ENCODE measurements around the gene ATF3. TPM values are rescaled to one million over a fixed set of nuclear protein-coding genes. Genes with fewer than 3 reads are reported as not detected.

ATF3 gene
- total RNA-seq, 4 donors from 2014 or later = 2.1 to 6.5 (median 3.0) TPM

- 1 to 2% methylated on average over 10 to 28 of the region's 34 CpGs for WGBS, 2 donors
- H3K9me3 ChIP-seq = no peaks in the 10 kb centered on the region
- no peaks in the 10 kb centered on the region for H3K36me3 ChIP-seq
- H3K27ac ChIP-seq = peak overlapping the region; percentile 89 to 99 (median 98)
- intact Hi-C loops (cut with DNase I) = loop anchor here (5.0 to 10.0 kb wide), 2 partner anchors 45 to 133 kb away; no protein-coding TSS in a partner anchor
- peaks cover 0 to 74% (median 0%) of the 10 kb centered on the region in 4 donors for H3K27me3 ChIP-seq
- DNase-seq = no peak
- H3K4me3 ChIP-seq = peak overlapping the region; percentile 51 to 82 (median 71)
- peaks cover 17 to 61% (median 29%) of the 10 kb centered on the region in 3 donors for H3K4me1 ChIP-seq
- TF ChIP-seq POLR2A (IDR thresholded peaks at IDR 0.05) = no peak
- no peak for TF ChIP-seq CTCF (IDR thresholded peaks at IDR 0.05)
Observed at GRCh38 chr1:212607206-212607912, 1.2 kb upstream of the ATF3 start.

- Histone ChIP-seq H3K4me1 (peaks cover 17 to 67% (median 31%) of the 10 kb centered on the region in 3 donors), H3K27ac (peak overlapping the region; percentile 89 to 99 (median 98)), H3K27me3 (peaks cover 0 to 71% (median 0%) of the 10 kb centered on the region in 4 donors), H3K9me3 (no peaks in the 10 kb centered on the region), H3K36me3 (no peaks in the 10 kb centered on the region), H3K4me3 (peak overlapping the region; percentile 51 to 82 (median 71))
- WGBS, 2 donors = 0% methylated on average over 10 to 14 of the region's 39 CpGs
- TF ChIP-seq CTCF (IDR thresholded peaks at IDR 0.05) (no peak), POLR2A (IDR thresholded peaks at IDR 0.05) (no peak)
- no peak for DNase-seq
- intact Hi-C loops (cut with DNase I) = loop anchor here (5.0 to 10.0 kb wide), 2 partner anchors 46 to 133 kb away; no protein-coding TSS in a partner anchor
Observed at GRCh38 chr1:212607913-212608391, 609 bp upstream of the ATF3 start.

GRCh38 chr1:212608959-212609700 is 569 bp downstream of the ATF3 start:
- peak overlapping the region; percentile 51 to 82 (median 71) for H3K4me3 ChIP-seq
- no peaks in the 10 kb centered on the region for H3K36me3 ChIP-seq
- H3K9me3 ChIP-seq = no peaks in the 10 kb centered on the region
- H3K27me3 ChIP-seq = peaks cover 0 to 63% (median 0%) of the 10 kb centered on the region in 4 donors
- H3K27ac ChIP-seq = peak overlapping the region; percentile 89 to 99 (median 98)
- TF ChIP-seq POLR2A (IDR thresholded peaks at IDR 0.05) = no peak
- peak in 3 of 6 experiments; percentile 18 to 41 (median 24) for TF ChIP-seq CTCF (IDR thresholded peaks at IDR 0.05)
- H3K4me1 ChIP-seq = peaks cover 17 to 71% (median 31%) of the 10 kb centered on the region in 3 donors
- 0% methylated on average over 3 to 10 of the region's 75 CpGs for WGBS, 2 donors
- intact Hi-C loops (cut with DNase I) = loop anchor here (5.0 to 10.0 kb wide), 2 partner anchors 47 to 134 kb away; no protein-coding TSS in a partner anchor
- no peak for DNase-seq

- DNase-seq = no peak
- Histone ChIP-seq H3K4me1 (peaks cover 17 to 72% (median 31%) of the 10 kb centered on the region in 3 donors), H3K36me3 (peaks cover 0 to 3% (median 0%) of the 10 kb centered on the region in 3 donors), H3K27me3 (peaks cover 0 to 55% (median 0%) of the 10 kb centered on the region in 4 donors), H3K9me3 (no peaks in the 10 kb centered on the region), H3K27ac (peak overlapping the region; percentile 89 to 99 (median 98)), H3K4me3 (peak overlapping the region; percentile 51 to 82 (median 71))
- intact Hi-C loops (cut with DNase I) = loop anchor here (5.0 to 10.0 kb wide), 2 partner anchors 48 to 135 kb away; no protein-coding TSS in a partner anchor
- TF ChIP-seq CTCF (IDR thresholded peaks at IDR 0.05) (no peak), POLR2A (IDR thresholded peaks at IDR 0.05) (no peak)
- 21 to 28% methylated on average over 17 to 19 of the region's 20 CpGs for WGBS, 2 donors
Observed at GRCh38 chr1:212609701-212610574, 1.4 kb downstream of the ATF3 start.

Measured in esophagus squamous epithelium (tissue), 5 donors.